OCI-LY7 (cell line): ENCODE results near the gene MIDN. TPM values are rescaled to one million over a fixed set of nuclear protein-coding genes. Genes with fewer than 3 reads are reported as not detected.
A peak's percentile ranks its signal among the peaks of the same experiment; 100 is the strongest.

Source experiments
- BruUV-seq: library from RNA; stranded (reverse); fragments of 400-500 nt; replicated peaks from 2 replicates; lab custom pipeline; 2021; lab: Mats Ljungman, UMichigan
- CTCF ChIA-PET: fragments of 300-600 bp; sonication (Branson Sonifier 250); formaldehyde crosslinking; loops from one replicate; lab custom pipeline; 2022; ENCODE audit warnings: antibody characterized with exemption; ENCODE audit not compliant: unreplicated experiment; lab: Charles Lee
- POLR2A ChIA-PET: fragments of 300-600 bp; sonication (Branson Sonifier 250); formaldehyde crosslinking; loops from one replicate; lab custom pipeline; 2022; ENCODE audit warnings: antibody characterized with exemption; lab: Charles Lee
- DNase-seq: peaks from one replicate; pipeline ENCODE4 v3.0.0-alpha.2; 2015; ENCODE audit warnings: low spot score
- H2AFZ ChIP-seq: fragments of 200-600 bp; sonication (generic), shearing (Covaris generic); 2 replicates; pipeline ENCODE4 v1.6.1; 2014; ENCODE audit warnings: mild to moderate bottlenecking, antibody characterized with exemption, low read length, moderate library complexity
- H3K27ac ChIP-seq: fragments of 200-600 bp; sonication (generic); 2 replicates; pipeline ENCODE4 v1.5.1; 2014; ENCODE audit warnings: mixed run types, low read depth, mild to moderate bottlenecking, moderate library complexity, low read length, inconsistent platforms; ENCODE audit not compliant: poor library complexity, severe bottlenecking
- H3K36me3 ChIP-seq: fragments of 200-600 bp; sonication (generic); 2 replicates; pipeline ENCODE4 v1.6.1; 2014; ENCODE audit warnings: mild to moderate bottlenecking, antibody characterized with exemption, low read length, moderate library complexity, mixed read lengths; ENCODE audit not compliant: insufficient read depth
- H3K4me1 ChIP-seq: fragments of 200-600 bp; sonication (generic); 2 replicates; pipeline ENCODE4 v1.5.1; 2014; ENCODE audit warnings: mild to moderate bottlenecking, low read length; ENCODE audit not compliant: insufficient read depth, poor library complexity, severe bottlenecking
- H3K4me2 ChIP-seq: fragments of 200-600 bp; sonication (generic); 2 replicates; pipeline ENCODE4 v1.6.1; 2014; ENCODE audit warnings: mild to moderate bottlenecking, low read length
- H3K4me3 ChIP-seq: fragments of 200-600 bp; sonication (generic); 2 replicates; pipeline ENCODE4 v1.5.1; 2014; ENCODE audit warnings: mild to moderate bottlenecking, low read depth, low read length; ENCODE audit not compliant: poor library complexity, severe bottlenecking
- H3K79me2 ChIP-seq: fragments of 200-600 bp; sonication (generic); 2 replicates; pipeline ENCODE4 v1.6.1; 2016; ENCODE audit warnings: low read depth, mild to moderate bottlenecking, low read length, moderate library complexity, mixed read lengths; ENCODE audit not compliant: insufficient read depth
- H3K9me2 ChIP-seq: fragments of 200-600 bp; sonication (generic); 2 replicates; pipeline ENCODE4 v1.6.1; 2016; ENCODE audit warnings: mild to moderate bottlenecking, low read length, mixed read lengths; ENCODE audit not compliant: insufficient read depth
- H3K9me3 ChIP-seq: fragments of 200-600 bp; sonication (generic); 2 replicates; pipeline ENCODE4 v1.6.1; 2014; ENCODE audit warnings: mild to moderate bottlenecking, mixed run types, low read length, mixed read lengths
- H4K20me1 ChIP-seq: fragments of 200-600 bp; sonication (generic); 2 replicates; pipeline ENCODE4 v1.6.1; 2014; ENCODE audit warnings: mild to moderate bottlenecking, antibody characterized with exemption, low read length, moderate library complexity, mixed read lengths; ENCODE audit not compliant: insufficient read depth
- CTCF ChIP-seq: fragments of 200-600 bp; sonication (generic); conservative IDR thresholded peaks from 2 replicates; pipeline ENCODE4 v1.5.1; 2014; ENCODE audit warnings: mild to moderate bottlenecking, antibody characterized with exemption, low read length, moderate library complexity, mixed read lengths
- EZH2phosphoT487 ChIP-seq: fragments of 200-600 bp; sonication (generic); IDR thresholded peaks from 2 replicates; pipeline ENCODE4 v1.6.1; 2018; ENCODE audit warnings: low read depth, borderline replicate concordance, mild to moderate bottlenecking, mixed run types, antibody characterized with exemption, low read length, moderate library complexity, mixed read lengths
- intact Hi-C: fragments of 100-400 bp; cut with micrococcal nuclease; formaldehyde crosslinking; loops from one replicate; pipeline ENCODE4 v1.10.0; 2022; ENCODE audit not compliant: unreplicated experiment
- total RNA-seq, 2 experiments: library from RNA; depleted of rRNA in 1 of 2; stranded (reverse); fragments of >200 nt in 1 of 2; shearing (Covaris generic) in 1 of 2; gene quantifications; 2 replicates each; pipeline ENCODE4 v1.2.3, GENCODE V29; 2014 to 2022

The MIDN gene
- total RNA-seq, 2 experiments from 2014 or later: 20.3 to 70.9 TPM

- H4K20me1 ChIP-seq: no peaks in the 10 kb centered on the region
- CTCF ChIA-PET: no interaction called here
- H3K36me3 ChIP-seq: peaks cover 16% of the 10 kb centered on the region; the same call in 1 of the 2 replicates
- intact Hi-C loops: loop anchor here (2.0 kb wide), 1 partner anchor 107 kb away; no protein-coding TSS in a partner anchor
- no peaks in the 10 kb centered on the region for H3K9me3 ChIP-seq
- peak overlapping the region; percentile 24; the same call in 1 of the 2 replicates for H2AFZ ChIP-seq
- POLR2A ChIA-PET: interaction anchor here (0.7 to 1.2 kb wide), 2 partner anchors 29 to 237 kb away, joined by 3 to 8 read pairs; no protein-coding TSS in a partner anchor
- no TSS peak for BruUV-seq
- H3K4me3 ChIP-seq: peak overlapping the region; percentile 48
- TF ChIP-seq CTCF (peak; percentile 79), EZH2phosphoT487 (no peak)
- peak overlapping the region; percentile 86 for H3K4me2 ChIP-seq
- no peak overlapping the region for H3K27ac ChIP-seq
- DNase-seq: peak; percentile 89
- H3K9me2 ChIP-seq: no peaks in the 10 kb centered on the region
- peaks cover 39% of the 10 kb centered on the region for H3K4me1 ChIP-seq
- peaks cover 16% of the 10 kb centered on the region; the same call in 1 of the 2 replicates for H3K79me2 ChIP-seq
These were observed 8.3 kb upstream of the MIDN start for GRCh38 chr19:1239796-1240737.

- Histone ChIP-seq H3K36me3 (peaks cover 23% of the 10 kb centered on the region; the same call in 1 of the 2 replicates), H2AFZ (peak overlapping the region; percentile 57; the same call in 1 of the 2 replicates), H4K20me1 (no peaks in the 10 kb centered on the region), H3K27ac (peak overlapping the region; percentile 50), H3K4me2 (peak overlapping the region; percentile 86), H3K4me3 (peak overlapping the region; percentile 89), H3K79me2 (peaks cover 18% of the 10 kb centered on the region; the same call in 1 of the 2 replicates), H3K9me2 (no peaks in the 10 kb centered on the region), H3K4me1 (peaks cover 47% of the 10 kb centered on the region), H3K9me3 (no peaks in the 10 kb centered on the region)
- ChIA-PET CTCF (interaction anchor here (0.5 kb wide), 1 partner anchor 439 kb away, joined by 3 read pairs; no protein-coding TSS in a partner anchor), POLR2A (interaction anchor here (0.7 to 1.2 kb wide), 3 partner anchors 28 to 238 kb away, joined by 3 to 9 read pairs (median 8); no protein-coding TSS in a partner anchor)
- no peak for DNase-seq
- TF ChIP-seq EZH2phosphoT487 (no peak), CTCF (no peak)
- intact Hi-C loops: loop anchor here (2.0 kb wide), 1 partner anchor 108 kb away; no protein-coding TSS in a partner anchor
- no TSS peak for BruUV-seq
These were observed 7.5 kb upstream of the MIDN start for GRCh38 chr19:1240925-1241324.
